22Rv1 (cell line): ENCODE measurements around the gene SAMD13.

Experiments
- ZFX ChIP-seq: fragments of 450-650 bp; IDR thresholded peaks from 2 replicates; pipeline ENCODE4 v1.6.1; 2017; ENCODE audit warnings: antibody characterized with exemption, borderline replicate concordance
- TF ChIP-seq, protein P1 (sequence below): fragments of 450-650 bp; IDR thresholded peaks from 2 replicates; pipeline ENCODE4 v1.5.1; 2017; ENCODE audit warnings: mild to moderate bottlenecking

DNA sequence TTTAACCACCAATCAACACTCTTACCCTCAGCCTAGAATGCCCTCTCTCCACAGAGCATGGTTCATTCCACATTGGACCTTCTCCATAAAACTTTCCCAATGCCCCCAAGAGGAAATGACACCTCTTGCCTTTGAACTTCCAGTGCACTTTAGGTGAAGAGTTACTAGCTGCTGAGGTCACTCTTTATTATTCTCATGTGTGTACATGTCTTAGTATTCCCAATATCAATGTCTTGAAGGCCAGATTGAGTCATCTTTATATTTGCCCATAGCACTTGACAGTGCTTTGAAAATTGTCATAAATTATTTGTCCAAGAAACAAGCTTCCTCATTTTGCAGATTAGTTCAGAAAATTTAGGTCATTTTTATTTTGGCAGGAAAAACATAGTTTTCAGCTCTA is 88.7 kb downstream of the SAMD13 start:
- TF ChIP-seq, protein P1, sequence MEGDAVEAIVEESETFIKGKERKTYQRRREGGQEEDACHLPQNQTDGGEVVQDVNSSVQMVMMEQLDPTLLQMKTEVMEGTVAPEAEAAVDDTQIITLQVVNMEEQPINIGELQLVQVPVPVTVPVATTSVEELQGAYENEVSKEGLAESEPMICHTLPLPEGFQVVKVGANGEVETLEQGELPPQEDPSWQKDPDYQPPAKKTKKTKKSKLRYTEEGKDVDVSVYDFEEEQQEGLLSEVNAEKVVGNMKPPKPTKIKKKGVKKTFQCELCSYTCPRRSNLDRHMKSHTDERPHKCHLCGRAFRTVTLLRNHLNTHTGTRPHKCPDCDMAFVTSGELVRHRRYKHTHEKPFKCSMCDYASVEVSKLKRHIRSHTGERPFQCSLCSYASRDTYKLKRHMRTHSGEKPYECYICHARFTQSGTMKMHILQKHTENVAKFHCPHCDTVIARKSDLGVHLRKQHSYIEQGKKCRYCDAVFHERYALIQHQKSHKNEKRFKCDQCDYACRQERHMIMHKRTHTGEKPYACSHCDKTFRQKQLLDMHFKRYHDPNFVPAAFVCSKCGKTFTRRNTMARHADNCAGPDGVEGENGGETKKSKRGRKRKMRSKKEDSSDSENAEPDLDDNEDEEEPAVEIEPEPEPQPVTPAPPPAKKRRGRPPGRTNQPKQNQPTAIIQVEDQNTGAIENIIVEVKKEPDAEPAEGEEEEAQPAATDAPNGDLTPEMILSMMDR, result no peak
- TF ChIP-seq ZFX, result no peak
